NT2/D1 (cell line): ENCODE data around the gene IL1F10.

Experiments
- SUZ12 ChIP-seq: IDR thresholded peaks from 2 replicates; pipeline ENCODE4 v1.6.1; 2011; ENCODE audit not compliant: insufficient read length, insufficient read depth; ENCODE audit errors: extremely low read depth
- YY1 ChIP-seq: IDR thresholded peaks from 2 replicates; pipeline ENCODE4 v1.6.1; 2011; ENCODE audit not compliant: insufficient read length, insufficient read depth

DNA sequence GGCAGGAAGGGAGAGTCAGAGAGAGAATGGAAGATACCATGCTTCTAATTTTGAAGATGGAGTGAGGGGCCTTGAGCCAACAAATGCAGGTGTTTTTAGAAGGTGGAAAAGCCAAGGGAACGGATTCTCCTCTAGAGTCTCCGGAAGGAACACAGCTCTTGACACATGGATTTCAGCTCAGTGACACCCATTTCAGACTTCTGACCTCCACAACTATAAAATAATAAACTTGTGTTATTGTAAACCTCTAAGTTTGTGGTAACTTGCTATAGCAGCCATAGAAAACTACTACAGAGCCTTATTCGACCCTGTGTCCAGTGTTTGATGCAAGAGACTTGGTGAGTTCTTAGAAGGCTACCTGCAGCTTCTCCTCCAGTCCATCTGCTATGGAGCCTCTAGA is 7.8 kb downstream of the IL1F10 start:
- no peak for TF ChIP-seq SUZ12
- no peak for TF ChIP-seq YY1
